NCI-H524 treated with DMSO at 0.1 percent for 48 hours (cell line): Measurements from ENCODE around the gene DENND4A.
"Not testable (repeated sequence)": the region's sequence is repeated elsewhere in the genome, so short reads cannot be mapped to it uniquely, and the experiment has no call there.

Experiments used
- DNase-seq: peaks from one replicate; lab custom pipeline; 2025; lab: John Stamatoyannopoulos, UW

Gene DENND4A

DNA sequence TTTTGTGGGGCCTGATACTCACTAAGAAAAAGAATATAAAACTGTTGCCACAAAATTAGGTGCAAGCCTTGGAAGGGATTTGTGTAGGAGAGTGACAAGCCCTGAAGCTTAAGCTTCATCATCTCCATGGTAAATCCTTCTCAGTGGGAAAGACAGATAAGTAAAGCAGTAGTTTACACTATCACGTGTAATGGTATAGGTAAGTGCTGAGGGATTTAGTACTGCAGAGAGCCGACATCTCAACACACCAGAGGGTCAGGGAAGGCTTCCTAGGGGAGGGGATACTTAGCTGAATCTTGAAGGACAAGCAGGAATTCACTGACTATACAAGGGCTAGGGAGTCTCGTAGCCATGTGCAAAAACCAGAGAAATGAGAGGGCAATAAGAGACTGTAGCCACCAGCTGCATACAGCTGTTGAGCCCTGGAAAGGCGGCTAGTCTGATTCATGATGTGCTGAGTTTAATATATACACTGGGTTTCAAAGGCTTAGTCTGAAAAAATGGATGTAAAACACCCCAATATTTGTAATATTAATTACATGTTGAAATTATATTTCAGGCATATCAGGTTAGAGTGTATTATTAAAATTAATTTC lies 159.2 kb downstream of the DENND4A start:
- DNase-seq = no peak

GRCh38 chr15:65631503-65631902 lies 160.6 kb downstream of the DENND4A start:
- DNase-seq = no peak

DNA sequence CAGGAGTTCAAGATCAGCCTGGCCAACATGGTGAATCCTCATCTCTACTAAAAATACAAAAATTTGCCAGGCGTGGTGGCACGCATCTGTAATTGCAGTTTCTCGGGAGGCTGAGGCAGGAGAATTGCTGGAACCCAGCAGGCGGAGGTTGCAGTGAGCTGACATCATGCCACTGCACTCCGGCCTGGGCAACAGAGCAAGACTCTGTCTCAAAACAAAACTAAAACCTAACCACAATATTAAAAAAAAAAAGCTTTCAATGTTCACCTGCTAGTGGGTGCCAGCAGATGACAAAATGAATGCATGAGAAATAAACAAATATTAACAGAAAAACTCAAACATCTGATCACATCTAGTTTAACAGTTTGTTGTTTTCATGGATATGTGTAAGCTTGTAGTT lies 161.3 kb downstream of the DENND4A start:
- no peak for DNase-seq

GRCh38 chr15:65629548-65629947 lies 162.5 kb downstream of the DENND4A start:
- no peak for DNase-seq

DNA sequence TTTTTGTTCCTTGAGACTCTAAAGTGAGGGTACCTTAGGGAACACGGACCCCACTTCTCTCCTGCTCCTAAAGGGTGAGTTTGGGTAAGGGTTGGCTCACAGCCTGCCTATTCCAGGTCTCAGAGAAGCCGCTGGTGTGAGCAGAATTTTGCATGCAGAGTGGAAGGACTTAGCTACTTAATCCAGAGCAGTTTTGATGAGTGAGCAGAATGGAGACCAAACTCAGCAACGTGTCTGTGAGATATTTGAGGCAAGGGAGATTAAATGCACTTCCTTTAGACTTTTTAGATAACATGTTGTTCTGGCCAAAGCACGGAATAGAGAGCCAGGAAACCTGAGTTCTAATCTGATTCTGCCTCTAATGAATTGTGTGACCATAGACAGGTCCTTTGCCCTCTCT lies 165.2 kb downstream of the DENND4A start:
- DNase-seq = no peak

DNA sequence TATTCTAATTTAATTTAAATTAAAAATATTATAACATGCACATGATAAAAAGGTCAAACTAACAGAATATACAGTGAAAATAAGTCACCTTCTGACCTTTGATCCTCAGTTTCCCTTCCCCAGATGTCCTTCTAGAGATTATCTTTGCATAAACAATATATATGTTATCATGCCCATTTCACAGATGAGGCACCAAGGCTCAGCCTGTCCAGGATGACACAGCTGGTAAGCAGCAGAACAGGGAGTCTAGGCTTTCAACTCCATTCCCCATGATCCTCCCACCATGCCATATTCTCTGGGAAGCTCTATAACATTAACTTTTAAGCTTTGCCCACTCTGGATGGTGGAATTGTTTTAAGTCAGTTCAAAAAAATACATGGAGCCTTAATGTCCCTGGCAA lies 169.0 kb downstream of the DENND4A start:
- DNase-seq = no peak

DNA sequence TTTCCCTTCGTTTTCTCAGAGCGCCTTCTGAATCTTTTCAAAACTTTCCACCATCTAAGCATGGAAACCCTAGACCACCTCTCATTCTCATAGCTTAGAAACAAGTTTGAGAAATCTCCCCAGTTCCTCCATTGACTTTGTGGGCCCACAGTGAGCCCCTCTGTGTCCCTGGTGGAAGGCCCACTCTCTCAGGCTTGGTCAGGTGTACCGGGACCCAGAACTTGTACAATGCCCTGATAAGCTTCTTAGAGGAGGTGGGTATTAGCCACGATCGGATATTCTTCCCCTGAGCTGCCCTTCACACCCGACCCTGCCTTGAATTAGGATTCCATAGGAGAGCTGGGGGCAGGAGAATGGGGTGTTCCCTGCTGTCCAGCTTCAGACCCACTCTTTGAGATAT lies 170.5 kb downstream of the DENND4A start, which contains the start of gene SLC24A1:
SLC24A1 (plus strand) TSS at position 301 of the 400 bp plus-strand sequence. CDS start 2,143 bp downstream, outside the sequence.
- DNase-seq = no peak

DNA sequence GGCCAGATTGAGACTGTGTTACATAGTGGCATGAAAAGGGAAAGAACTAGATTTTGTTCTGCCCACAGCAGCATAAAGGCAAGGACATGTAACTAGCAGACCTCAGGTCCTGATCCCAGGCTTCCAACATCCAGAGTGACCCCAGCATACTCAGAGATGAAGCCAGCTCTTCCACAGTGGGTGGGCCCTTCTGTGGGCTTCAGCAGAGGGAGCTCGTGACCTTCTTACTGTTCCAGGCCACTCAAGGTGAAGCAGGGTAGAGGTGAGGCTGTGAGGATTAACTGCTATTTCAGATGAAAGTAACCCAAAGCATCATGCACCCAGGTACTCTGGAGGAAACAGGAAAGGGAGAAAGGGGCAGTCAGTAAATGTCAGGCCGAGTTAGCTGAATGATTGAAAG lies 171.3 kb downstream of the DENND4A start:
- no peak for DNase-seq

GRCh38 chr15:65619626-65620290 lies 172.3 kb downstream of the DENND4A start:
- no peak for DNase-seq

DNA sequence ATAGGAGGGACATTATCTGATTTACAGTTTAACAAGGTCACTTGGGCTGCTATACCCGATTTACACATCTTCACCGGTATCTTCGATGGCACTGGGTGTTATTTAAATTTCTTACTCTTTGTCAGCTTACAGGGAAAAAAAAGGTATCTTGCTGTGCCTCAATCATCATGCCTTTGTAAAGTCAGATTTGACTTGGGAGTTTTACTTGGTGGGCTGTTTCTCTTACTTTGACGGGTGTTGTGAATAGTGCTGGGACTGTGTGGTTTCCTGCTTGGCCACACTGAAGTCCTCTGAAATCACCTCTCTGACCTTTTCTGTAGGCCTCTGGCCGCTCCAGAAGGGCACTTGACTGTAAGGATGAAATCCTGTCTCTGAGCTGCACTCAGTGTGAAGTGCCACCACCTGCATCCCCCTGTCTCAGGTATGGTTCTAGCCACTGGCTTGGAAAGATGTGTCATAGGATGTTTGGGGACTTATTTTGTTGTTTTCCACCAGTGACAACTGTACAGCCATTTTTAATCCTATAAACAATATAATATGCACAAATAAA lies 173.5 kb downstream of the DENND4A start:
- DNase-seq = no peak

DNA sequence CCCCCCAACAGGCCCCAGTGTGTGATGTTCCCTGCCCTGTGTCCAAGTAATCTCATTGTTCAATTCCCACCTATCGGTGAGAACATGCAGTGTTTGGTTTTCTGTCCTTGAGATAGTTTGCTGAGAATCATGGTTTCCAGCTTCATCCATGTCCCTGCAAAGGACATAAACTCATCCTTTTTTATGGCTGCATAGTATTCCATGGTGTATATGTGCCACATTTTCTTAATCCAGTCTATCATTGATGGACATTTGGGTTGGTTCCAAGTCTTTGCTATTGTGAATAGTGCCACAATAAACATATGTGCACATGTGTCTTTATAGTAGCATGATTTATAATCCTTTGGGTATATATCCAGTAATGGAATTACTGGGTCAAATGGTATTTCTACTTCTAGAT lies 176.2 kb downstream of the DENND4A start:
- DNase-seq = not testable (repeated sequence)

- DNase-seq = no peak
Observed at GRCh38 chr15:65612949-65613744, 178.9 kb downstream of the DENND4A start.

DNA sequence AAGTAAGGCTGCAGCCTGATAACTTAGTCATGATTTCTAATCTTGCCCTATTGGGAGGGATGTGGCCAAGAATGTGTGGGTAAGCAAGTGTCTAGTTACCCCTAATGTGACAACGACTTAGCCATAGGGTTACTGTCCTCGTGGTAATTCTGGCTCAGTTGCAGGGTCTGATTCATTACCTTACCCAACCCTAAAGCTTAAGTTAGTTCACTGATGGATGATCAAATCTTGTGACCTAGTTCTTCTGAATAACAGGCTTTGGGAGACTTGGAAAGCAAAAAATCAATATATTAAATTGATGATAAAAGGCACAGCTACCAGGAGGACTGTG lies 179.5 kb downstream of the DENND4A start:
- DNase-seq = no peak

DNA sequence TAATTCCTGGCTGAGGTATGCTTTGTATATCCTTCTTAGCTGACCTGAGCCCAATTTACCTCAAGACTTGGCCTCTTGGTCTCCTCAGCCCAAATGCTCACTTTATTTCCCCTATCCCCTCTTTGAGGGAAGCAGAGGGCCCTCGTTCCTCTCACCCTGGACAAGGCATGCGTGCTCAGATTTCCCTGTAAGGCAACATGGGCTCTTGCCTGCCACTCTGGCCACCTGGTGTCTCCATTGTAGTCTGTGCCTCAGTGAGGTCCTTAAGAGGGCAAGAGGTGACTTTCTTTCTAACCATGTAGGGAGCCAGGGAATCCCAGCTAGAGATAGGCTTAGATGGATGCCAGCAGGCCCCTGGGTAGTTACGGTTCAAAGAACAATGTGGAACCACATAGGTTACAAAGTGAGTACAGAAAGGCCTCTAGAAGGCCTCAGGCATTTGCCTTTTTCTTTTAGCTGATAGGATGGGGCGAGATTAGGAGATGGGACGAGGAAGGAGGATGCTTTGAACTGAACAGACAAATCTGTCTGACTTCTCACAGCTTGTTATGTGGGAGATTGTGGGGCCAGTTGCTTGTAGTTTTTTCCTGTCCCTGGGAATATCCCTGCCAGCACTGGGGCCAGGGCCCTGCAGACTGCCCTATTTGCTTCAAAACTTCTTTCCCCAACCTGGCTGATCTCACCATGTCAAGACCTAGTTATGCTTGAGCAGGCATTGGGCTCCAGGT lies 180.0 kb downstream of the DENND4A start:
- DNase-seq = no peak

- DNase-seq = peak; percentile 75
Observed at GRCh38 chr15:65610871-65611718, 181.0 kb downstream of the DENND4A start, which contains the start of gene INTS14. TSS of gene INTS14 (minus strand) at chr15:65611131. CDS start at chr15:65607380, 3,751 bp downstream.
